GM12874 (cell line): ENCODE data around the gene IGFLR1.

Experiments
- TF ChIP-seq, protein P1 (sequence below): IDR thresholded peaks from 2 replicates; pipeline ENCODE4 v1.5.1; 2011; ENCODE audit warnings: low read depth, mild to moderate bottlenecking, control low read depth, low read length, moderate library complexity; ENCODE audit not compliant: insufficient read depth

The IGFLR1 gene

DNA sequence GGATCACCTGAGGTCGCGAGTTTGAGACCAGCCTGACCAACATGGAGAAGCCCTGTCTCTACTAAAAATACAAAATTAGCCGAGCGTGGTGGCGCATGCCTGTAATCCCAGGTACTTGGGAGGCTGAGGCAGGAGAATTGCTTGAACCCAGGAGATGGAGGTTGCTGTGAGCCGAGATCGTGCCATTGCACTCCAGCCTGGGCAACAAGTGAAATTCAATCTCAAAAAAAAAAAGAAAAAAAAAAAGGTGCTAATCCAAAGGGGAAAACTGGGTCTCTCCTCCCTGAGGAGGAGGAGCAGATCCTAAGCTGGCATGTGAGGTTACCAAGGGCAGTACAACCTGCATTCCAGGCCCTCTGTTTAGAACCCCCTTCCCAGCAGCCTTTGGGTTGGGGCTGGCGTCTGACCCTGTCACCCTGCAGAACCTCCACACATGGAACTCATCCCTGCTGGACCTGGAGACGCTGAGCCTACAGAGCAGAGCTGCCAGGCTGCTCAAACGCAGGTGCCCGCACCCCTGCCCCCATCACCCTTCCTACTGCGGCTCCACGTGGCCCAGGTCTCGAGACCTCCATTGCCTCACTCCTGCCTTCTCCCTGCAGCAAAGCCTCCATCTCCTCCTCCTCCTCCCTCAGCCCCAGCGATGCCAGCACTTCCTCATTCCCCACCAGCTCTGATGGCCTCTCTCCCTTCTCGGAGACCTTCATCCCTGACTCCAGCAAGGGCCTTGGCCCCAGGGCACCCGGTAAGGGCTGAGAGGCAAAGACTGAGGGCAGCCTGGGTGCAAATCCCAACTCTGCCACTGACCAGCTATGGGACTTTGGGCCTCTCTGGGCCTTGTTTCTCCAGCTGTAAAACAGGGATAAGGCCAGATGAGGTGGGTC is 22.4 kb upstream of the IGFLR1 start:
- TF ChIP-seq, protein P1, sequence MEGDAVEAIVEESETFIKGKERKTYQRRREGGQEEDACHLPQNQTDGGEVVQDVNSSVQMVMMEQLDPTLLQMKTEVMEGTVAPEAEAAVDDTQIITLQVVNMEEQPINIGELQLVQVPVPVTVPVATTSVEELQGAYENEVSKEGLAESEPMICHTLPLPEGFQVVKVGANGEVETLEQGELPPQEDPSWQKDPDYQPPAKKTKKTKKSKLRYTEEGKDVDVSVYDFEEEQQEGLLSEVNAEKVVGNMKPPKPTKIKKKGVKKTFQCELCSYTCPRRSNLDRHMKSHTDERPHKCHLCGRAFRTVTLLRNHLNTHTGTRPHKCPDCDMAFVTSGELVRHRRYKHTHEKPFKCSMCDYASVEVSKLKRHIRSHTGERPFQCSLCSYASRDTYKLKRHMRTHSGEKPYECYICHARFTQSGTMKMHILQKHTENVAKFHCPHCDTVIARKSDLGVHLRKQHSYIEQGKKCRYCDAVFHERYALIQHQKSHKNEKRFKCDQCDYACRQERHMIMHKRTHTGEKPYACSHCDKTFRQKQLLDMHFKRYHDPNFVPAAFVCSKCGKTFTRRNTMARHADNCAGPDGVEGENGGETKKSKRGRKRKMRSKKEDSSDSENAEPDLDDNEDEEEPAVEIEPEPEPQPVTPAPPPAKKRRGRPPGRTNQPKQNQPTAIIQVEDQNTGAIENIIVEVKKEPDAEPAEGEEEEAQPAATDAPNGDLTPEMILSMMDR, result no peak

DNA sequence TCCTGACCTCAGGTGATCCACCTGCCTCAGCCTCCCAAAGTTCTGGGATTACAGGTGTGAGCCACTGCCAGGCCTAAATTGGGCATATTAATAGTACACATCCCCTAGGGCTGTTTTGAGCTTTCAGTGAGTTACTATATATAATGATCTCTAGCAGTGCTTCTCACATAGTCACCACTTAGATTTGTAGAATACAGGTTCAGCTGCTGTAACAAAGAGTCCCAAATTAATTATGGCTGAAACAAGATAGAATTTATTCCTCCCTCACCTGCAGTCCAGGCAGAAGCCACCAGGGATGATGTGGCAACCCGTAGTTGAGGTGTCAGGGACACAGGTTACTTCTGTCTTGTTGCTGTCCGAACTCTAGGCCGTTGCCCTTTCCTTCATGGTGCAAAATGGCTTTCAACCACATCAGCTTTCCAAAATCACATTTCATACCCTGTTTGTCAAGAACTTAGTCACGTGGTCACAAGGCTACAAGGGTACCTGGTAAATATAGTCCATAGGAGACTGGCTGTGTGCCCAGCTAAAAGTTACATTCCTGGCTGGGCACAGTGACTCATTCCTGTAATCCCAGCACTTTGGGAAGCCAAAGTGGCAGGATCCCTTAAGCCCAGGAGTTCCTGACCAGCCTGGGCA is 18.6 kb upstream of the IGFLR1 start:
- TF ChIP-seq, protein P1, result no peak

DNA sequence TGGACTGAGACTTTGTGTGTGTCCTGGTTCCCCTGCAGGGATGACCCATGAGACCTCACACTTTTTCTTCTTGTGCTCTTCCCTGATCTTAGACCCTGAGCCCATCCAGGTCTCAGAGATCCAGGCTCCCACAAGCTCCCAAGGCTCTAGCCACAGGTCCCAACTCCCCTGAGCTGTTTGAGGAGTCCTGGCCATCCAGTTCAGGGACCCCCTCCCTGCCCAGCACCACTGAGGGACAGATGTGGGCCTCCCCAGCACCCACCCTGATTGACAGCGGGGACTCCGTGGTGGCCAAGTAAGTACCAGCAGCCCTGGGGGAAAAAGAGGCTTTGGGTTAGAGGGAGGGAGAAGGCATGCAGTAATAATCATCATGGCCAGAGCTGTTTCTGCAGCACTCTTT is 17.4 kb upstream of the IGFLR1 start:
- TF ChIP-seq, protein P1, result no peak

DNA sequence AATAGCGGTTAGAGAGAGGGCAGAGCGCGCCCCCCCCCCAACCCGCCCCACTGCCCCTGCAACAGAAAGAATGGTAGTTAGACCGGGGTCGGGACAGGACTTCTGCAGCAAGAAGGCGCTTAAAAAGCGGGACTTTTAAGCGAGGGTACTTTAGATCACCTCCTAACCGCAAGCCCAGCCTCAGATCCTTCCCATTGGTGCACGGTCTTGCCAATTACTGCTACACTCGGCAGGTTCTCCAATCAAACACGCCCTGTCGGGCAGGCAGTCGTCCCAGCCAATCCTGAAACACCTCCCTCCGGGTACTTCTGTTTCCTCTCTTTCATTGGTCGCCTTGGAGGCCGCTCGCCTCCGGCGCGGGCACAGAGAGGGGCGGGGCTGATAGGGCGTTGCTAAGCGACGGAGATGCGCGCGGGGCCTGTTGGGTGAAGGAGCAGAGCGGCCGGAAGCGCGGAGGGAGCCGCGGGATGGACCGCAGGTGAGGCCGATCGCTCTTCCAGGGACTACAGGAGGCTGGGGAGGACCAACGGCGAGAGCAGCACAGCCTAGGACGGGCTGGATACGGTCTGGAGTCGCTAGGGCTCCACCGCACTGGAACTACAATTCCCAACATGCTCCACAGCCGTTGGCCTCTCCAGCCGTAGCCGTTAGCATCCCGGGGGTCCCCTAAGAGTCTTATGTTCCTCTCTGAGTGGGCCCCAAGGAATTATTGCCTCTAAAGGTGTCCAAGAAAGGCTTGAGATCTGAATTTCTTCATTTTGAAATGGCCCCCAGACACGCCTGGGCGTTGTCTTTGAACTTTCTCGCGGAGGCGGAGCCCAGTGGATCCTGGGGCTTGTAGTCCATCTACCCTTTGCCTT is 15.7 kb upstream of the IGFLR1 start, which contains the start of gene PROSER3:
TSS of gene PROSER3 (plus strand) at position 428 of the 860 bp plus-strand sequence. CDS start at position 468, 40 bp downstream.
- TF ChIP-seq, protein P1, result no peak

DNA sequence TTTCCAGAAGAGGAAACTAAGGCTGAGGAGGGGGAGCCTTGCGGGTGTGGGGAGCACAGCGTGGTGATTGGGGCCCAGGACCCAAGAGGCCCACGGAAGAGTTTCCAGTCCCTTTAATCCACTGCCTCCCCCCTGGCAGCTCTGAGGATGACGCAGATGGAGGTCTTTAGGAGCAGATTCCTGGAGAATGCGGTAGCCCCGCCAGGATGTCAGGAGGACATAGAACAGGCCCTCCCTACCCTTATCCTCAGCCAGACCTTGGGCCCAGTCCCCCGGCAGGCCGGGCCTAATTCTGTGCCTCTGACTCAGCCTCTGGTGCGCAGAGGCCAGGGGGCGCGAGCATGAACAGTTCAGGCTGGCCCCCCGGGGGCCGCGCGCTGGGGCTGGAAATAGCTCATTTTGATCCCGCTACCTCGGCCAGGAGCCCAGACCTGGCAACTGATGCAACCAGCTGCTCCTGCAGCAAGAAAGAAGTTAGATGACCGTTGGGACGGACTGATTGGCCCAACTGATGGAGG is 15.0 kb upstream of the IGFLR1 start:
- TF ChIP-seq, protein P1, result no peak

DNA sequence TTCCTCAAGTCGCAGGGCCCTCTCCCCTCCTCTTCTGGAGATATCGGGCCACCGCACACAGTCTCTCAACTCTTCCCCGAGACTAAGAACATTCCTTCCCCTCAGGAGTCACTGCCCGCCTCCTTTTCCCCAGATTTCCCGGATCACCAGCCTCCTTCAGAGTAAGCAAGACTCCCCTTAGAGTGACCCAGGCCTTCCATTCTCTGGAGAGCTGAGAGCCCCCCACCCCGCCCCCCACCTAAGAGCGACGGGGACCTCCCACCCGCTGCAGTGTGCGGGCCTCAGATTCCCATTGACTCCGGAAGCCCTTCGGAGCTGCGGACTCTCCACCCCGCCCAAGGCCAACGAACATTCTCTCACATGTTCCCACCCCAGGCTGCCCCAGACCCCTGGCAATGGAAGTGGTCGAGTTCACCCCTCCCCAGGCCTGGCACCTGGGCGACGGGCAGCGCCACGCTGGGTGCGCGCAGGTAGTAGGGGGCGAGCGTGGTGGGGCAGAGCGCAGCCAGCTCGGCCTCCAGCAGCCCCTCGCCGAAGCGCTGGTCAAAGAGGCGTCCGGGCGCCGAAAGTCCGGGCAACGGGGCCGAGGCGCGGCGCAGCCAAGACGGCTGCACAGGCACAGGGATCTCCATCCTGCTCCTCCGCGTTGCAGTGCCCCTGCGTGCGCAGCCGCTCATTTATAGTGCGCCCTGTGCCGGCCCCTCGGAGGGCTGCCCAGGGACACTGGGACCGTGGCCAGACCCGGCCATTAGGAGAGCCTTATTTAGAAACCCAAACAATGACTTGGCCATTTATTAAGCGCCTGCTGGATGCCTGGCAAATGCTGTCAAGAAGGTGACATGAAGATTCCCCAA is 14.4 kb upstream of the IGFLR1 start, which contains the start of gene HSPB6:
TSS of gene HSPB6 (minus strand) at position 653 of the 854 bp plus-strand sequence. CDS start at position 632, 21 bp downstream.
- TF ChIP-seq, protein P1, result no peak
